OCI-LY1 (cell line): ENCODE measurements around the gene MLC1.

ENCODE experiments used
- CTCF ChIP-seq: fragments of 200-600 bp; sonication (generic), shearing (Covaris generic); IDR thresholded peaks from 2 replicates; pipeline ENCODE4 v1.5.1; 2017; ENCODE audit warnings: mild to moderate bottlenecking, antibody characterized with exemption, low read length, moderate library complexity, mixed read lengths
- EZH2 ChIP-seq: fragments of 200-600 bp; sonication (generic), shearing (Covaris generic); IDR thresholded peaks from 2 replicates; pipeline ENCODE4 v1.8.0; 2017; ENCODE audit warnings: borderline replicate concordance, mixed run types, mild to moderate bottlenecking, antibody characterized with exemption, low read length, moderate library complexity, mixed read lengths

- no peak for TF ChIP-seq CTCF
- no peak for TF ChIP-seq EZH2
Measured at GRCh38 chr22:50063589-50064393, 21.4 kb downstream of the MLC1 start.
